ENCODE measurements around the gene SCD. TPM values are rescaled to one million over a fixed set of nuclear protein-coding genes. Genes with fewer than 3 reads are reported as not detected.

Gene SCD
- total RNA-seq, 4 donors from 2014 or later = 226 to 2,147 (median 965) TPM

DNA sequence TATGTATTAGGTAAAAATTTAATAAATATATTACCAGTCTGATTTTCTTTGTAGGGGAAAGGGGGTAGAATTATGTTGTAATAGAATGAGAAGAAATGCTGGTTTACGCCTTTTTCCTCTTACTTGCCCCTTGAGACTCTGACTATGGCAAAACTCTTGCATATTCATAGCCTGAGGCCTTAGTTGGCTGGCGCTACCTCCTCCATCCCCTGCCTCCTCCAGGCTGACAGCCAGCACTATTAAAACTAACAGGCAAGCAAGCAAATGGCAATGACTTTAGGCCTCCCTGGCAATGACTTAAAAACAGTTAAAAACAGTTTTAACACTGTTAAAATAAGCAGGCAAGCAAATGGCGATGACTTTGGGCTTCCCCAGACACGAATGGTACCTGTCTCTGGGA, 31.4 kb upstream of the SCD start:
- TF ChIP-seq, protein P1, sequence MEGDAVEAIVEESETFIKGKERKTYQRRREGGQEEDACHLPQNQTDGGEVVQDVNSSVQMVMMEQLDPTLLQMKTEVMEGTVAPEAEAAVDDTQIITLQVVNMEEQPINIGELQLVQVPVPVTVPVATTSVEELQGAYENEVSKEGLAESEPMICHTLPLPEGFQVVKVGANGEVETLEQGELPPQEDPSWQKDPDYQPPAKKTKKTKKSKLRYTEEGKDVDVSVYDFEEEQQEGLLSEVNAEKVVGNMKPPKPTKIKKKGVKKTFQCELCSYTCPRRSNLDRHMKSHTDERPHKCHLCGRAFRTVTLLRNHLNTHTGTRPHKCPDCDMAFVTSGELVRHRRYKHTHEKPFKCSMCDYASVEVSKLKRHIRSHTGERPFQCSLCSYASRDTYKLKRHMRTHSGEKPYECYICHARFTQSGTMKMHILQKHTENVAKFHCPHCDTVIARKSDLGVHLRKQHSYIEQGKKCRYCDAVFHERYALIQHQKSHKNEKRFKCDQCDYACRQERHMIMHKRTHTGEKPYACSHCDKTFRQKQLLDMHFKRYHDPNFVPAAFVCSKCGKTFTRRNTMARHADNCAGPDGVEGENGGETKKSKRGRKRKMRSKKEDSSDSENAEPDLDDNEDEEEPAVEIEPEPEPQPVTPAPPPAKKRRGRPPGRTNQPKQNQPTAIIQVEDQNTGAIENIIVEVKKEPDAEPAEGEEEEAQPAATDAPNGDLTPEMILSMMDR (IDR thresholded peaks at IDR 0.05; ENCODE audit: low read depth) = no peak

DNA sequence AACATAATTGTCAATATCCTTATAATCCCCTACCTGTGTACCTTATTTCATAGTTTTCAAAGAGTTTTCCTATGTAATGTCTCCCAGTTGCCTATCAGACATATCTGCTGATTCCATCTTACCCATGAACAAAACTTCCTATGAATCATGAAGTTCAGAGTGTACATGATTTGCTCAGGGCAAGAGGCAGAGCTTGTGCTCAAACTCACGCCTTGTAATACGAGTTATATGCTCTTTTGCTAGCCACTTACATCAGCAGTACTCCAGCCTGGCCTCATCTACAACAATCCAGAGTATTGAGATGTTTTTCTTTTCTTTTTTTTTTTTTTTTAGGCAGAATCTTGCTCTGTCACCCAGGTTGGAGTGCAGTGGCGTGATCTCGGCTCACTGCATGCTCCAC, 28.8 kb upstream of the SCD start:
- TF ChIP-seq, protein P1 (IDR thresholded peaks at IDR 0.05; ENCODE audit: low read depth) = no peak

DNA sequence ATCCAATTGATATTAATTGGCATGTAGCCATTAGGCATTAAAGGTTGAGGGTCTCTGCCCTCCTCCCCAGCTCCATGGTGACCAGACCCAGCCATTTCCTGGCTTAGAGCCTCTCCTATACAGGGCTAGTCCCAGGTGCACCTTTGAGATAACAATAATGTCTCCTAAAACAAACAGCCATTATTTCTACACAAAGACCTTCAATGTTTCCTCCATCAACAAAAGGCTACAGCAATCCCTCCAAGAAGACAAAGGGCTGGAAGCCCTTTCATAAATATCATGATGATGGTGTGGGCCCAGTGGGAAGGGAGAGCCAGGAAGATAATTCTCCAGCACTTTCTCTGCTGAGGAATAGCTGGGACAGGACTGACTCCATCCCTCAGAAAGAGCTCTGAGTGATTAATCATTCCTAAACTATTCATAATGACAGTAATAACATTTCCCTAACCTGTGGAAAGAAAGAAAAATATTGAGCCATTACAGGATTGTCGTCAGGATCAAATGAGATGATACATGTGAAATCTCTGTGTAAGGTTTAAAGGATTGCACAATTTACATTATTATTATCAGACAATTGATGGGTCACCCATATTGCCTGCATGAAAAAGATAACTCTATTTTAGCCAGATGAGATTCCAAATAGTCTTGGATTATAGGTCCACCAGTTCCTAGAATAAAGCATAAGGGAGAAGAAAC, 27.2 kb upstream of the SCD start:
- TF ChIP-seq, protein P1 (IDR thresholded peaks at IDR 0.05; ENCODE audit: low read depth) = no peak

DNA sequence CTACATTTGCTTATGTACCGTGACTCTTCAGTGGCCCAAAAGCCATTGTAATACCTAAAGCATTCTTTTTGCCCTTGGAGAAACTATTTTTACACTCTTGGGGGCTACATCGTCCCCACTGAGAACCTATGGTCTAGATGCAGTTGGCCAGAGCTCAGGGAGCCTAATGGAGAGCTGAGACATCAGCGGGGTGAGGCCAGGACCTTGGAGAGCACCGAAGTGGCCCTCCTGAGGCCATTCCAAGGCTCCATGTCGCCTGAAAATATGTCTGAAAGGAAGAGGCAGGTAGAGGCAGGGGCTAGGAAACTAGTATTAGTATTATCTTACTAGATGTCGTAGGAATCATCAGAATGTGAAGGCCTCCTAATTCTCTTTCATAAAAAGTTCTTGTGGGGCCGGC, 21.9 kb upstream of the SCD start:
- TF ChIP-seq, protein P1 (IDR thresholded peaks at IDR 0.05; ENCODE audit: low read depth) = no peak

DNA sequence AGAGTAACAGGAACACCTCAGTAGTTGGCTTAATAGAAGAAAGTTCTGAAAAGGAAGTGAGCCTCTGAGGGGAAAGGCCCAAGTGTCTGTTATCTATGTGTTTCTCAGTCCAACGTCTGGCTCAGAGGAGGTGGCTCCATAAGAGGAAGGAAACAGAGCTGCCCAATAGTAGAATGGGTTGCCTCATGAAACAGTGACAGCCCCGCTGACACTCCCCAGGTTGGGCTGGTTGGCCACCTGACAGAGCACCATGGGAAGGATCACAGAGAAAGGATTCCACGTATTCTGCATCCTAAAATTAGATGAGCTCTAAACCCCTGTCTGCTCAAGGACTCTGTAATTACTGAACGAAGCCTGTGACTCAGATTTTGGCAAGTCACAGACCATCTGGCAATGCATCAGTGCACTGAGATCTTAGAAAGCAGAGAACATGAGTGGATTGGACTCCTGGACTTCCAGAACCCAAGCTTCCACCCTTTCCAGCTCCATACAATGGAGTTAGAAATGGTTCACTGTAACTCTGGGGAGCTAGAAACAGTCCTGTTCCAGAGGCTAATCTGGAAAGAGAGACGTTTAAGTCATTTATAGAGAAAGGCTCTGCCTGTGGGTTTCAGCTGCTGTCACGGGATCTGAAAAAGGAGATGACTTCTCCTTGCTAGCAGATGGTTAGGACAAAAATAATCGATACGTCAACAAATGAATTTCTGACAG, 19.9 kb upstream of the SCD start:
- TF ChIP-seq, protein P1 (IDR thresholded peaks at IDR 0.05; ENCODE audit: low read depth) = no peak

DNA sequence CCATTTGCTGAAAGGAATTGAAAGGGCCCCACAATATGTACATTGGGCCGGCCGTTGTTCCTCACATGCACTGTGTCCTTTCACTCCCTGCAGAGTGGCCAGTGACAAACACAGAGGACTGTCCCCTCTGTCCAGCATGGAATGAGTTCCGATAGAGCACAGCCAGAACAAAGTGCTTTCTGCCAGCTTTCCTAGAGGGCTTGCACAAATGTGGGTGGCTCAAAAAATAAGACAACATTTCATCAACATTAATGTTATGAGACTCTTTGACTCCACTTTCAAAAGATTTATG, 19.4 kb upstream of the SCD start:
- TF ChIP-seq, protein P1 (IDR thresholded peaks at IDR 0.05; ENCODE audit: low read depth) = no peak

DNA sequence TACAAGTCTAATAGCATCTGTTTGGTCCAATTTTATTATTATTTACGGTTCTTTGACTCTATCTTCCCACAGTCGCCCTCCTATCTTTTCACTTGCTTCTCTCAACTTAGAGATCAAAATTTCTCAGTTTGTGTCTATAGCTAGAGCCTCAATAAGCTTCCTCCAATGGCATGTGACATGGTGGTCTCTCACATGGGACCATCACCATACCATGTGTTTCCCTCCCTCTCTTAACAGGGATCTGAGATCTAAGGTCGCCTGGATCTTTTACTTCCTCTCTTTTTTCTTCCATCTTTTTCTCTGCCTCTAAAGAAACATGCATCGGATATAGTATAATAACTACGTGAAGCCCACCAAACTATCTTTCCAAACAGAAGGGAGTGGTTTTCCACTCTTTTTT, 18.8 kb upstream of the SCD start:
- TF ChIP-seq, protein P1 (IDR thresholded peaks at IDR 0.05; ENCODE audit: low read depth) = no peak

Data from subcutaneous adipose tissue (tissue), 4 donors.